ENCODE results near the gene GRIN2C. TPM values are rescaled to one million over a fixed set of nuclear protein-coding genes. Genes with fewer than 3 reads are reported as not detected.
"Not testable (repeated sequence)": the region's sequence is repeated elsewhere in the genome, so short reads cannot be mapped to it uniquely, and the experiment has no call there.

Gene GRIN2C
- total and polyA plus RNA-seq, 12 donors: 0.42 to 16.4 (median 3.2) TPM

GRCh38 chr17:74872313-74873036, 12.8 kb upstream of the GRIN2C start, which contains the start of gene FDXR:
TSS of gene FDXR (minus strand) at chr17:74872994. CDS start at chr17:74872944, 50 bp downstream.
- Histone ChIP-seq H3K9me3 (replicated peaks in 1 of 3) (no peaks in the 10 kb centered on the region), H3K4me1 (replicated peaks in 1 of 2) (peaks cover 47 to 57% of the 10 kb centered on the region in 2 donors), H3K27ac (peak within 1 kb of the TSS; percentile 88 to 94 (median 94)), H3K27me3 (no peaks in the 10 kb centered on the region), H3K4me3 (peak within 1 kb of the TSS; percentile 39 to 78 (median 72)), H3K36me3 (replicated peaks in 1 of 2) (no peaks in the 10 kb centered on the region)
- TF ChIP-seq POLR2A (IDR thresholded peaks at IDR 0.05): peak; percentile 95 to 96
- peak in 1 of 6 experiments; percentile 23 for TF ChIP-seq CTCF (IDR thresholded peaks at IDR 0.05)
- WGBS, 4 donors: 4 to 10% (median 5%) methylated on average over 22 to 38 of the region's 38 CpGs
- peak in 1 of 7 donors; percentile 29 for DNase-seq
- intact Hi-C loops (cut with DNase I): no loop called here

DNA sequence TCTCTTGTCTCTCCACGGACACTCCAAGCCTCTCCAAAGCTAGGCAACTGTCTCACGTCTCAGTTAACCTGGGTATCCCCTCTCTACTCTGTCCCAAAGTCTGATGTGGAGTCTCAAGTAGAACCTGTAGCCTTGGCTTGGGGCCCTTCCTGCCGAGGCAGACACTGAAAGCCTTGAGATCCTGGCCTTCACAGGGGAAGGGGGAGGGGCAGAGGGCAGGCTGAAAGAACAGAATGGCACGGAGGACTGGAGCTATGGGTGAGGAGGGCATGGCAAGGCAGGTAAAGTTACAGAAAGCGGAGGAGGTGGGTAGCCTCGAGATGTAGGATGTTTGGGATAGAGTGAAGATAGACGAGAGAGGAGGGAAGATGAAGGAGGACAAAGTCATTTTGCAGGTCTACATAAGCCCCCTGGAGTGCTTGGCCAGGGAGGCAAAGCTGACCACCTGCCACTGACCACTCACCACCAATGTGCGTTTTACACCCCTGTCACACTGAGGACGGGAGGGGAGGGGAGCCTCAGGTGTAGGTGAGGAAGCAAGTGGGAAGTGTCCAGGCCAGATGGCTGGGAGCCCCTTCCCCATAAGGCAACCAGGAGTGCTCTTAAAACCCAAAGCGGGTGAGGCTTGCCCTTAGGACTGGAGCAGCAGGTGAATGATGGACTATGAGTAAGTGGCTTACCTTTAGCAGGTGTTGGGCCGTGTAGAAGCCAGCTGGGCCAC, 11.8 kb upstream of the GRIN2C start:
- H3K9me3 ChIP-seq (replicated peaks in 1 of 3): no peaks in the 10 kb centered on the region
- no peaks in the 10 kb centered on the region for H3K27me3 ChIP-seq
- peak in 1 of 2 donors; percentile 5 for TF ChIP-seq POLR2A (IDR thresholded peaks at IDR 0.05)
- TF ChIP-seq CTCF (IDR thresholded peaks at IDR 0.05): no peak
- DNase-seq: peak in 6 of 7 donors; percentile 70 to 87 (median 80)
- intact Hi-C loops (cut with DNase I): no loop called here
- peak overlapping the region in 4 of 5 donors; percentile 43 to 94 (median 73) for H3K27ac ChIP-seq
- H3K4me1 ChIP-seq (replicated peaks in 1 of 2): peaks cover 47 to 54% of the 10 kb centered on the region in 2 donors
- peak overlapping the region in 2 of 4 donors; percentile 68 to 78 for H3K4me3 ChIP-seq
- WGBS, 4 donors: 43 to 50% (median 46%) methylated on average over 11 of the region's 11 CpGs
- H3K36me3 ChIP-seq (replicated peaks in 1 of 2): no peaks in the 10 kb centered on the region

GRCh38 chr17:74870512-74870911, 10.8 kb upstream of the GRIN2C start:
- H3K27me3 ChIP-seq: no peaks in the 10 kb centered on the region
- peak overlapping the region in 4 of 5 donors; percentile 43 to 94 (median 73) for H3K27ac ChIP-seq
- no peak for TF ChIP-seq CTCF (IDR thresholded peaks at IDR 0.05)
- peak in 1 of 2 donors; percentile 49 for TF ChIP-seq POLR2A (IDR thresholded peaks at IDR 0.05)
- intact Hi-C loops (cut with DNase I): no loop called here
- peak; percentile 91 to 97 (median 97) for DNase-seq
- 28 to 49% (median 42%) methylated on average over 3 of the region's 3 CpGs for WGBS, 4 donors
- H3K36me3 ChIP-seq (replicated peaks in 1 of 2): no peaks in the 10 kb centered on the region
- H3K9me3 ChIP-seq (replicated peaks in 1 of 3): no peaks in the 10 kb centered on the region
- peak overlapping the region in 1 of 4 donors; percentile 68 for H3K4me3 ChIP-seq
- H3K4me1 ChIP-seq (replicated peaks in 1 of 2): peaks cover 47 to 49% of the 10 kb centered on the region in 2 donors

GRCh38 chr17:74870028-74870427, 10.3 kb upstream of the GRIN2C start:
- H3K9me3 ChIP-seq (replicated peaks in 1 of 3); DNase-seq; H3K27me3 ChIP-seq; H3K4me3 ChIP-seq; H3K36me3 ChIP-seq (replicated peaks in 1 of 2); intact Hi-C loops (cut with DNase I): not testable (repeated sequence)
- Histone ChIP-seq H3K4me1 (replicated peaks in 1 of 2) (peaks cover 43 to 54% of the 10 kb centered on the region in 2 donors), H3K27ac (peak overlapping the region in 4 of 5 donors; percentile 67 to 86 (median 80))
- 49 to 78% (median 55%) methylated on average over 4 to 9 of the region's 9 CpGs for WGBS, 4 donors
